VCaP (cell line): ENCODE data around the gene KIF2C.

Source experiments
- H3K27ac ChIP-seq: fragments of 450-650 bp; 2 replicates; pipeline ENCODE4 v1.5.1; 2017
- CTCF ChIP-seq: fragments of 450-650 bp; conservative IDR thresholded peaks from 2 replicates; pipeline ENCODE4 v1.5.1; 2017; ENCODE audit warnings: mild to moderate bottlenecking, moderate library complexity

KIF2C gene

DNA sequence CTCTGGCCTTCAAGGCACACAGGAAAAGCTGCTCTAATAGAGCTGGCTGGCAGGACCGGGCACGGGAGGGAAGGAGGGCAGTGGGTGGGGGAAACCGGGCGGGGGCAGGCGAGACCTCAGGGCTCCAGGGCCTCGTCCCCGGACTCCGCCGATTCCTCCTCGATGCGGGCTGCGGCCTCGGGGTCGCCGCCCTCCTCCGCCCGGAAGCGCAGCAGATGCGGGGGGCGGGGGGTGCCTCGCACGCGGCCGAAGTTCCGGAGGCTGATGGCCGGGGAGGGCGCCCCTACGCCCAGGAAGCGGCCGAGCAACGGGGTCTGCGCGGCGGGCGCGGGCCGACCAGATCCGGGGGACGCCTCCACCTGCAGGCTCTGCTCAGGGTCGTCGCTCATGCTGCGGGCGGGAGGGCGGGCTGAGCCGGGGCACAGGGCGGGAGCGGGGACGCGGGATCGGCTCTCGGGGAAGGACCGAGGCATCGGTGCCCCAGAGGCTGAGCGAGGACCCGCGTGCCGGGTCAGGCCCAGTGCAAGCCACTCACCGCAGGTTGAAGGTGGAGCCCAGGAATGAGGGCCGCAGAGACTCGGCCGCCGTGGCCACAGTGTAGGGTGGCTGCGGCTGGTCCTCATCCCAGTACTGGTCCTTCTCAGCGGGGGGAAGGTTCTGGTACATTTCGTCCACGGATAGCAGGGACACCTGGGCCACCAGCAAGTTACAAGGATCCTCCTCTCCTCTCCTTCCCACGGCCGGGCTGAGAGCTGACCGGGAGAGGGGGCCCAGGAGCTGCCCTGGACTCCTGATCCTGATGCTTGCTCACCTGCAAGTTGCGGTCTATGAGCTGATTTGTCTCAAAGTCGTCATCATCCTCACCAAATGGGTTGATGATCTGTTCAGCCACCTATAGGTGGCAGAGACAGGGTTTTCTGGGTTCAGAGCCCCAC is 44.7 kb downstream of the KIF2C start:
- TF ChIP-seq CTCF = no peak
- H3K27ac ChIP-seq = no peak overlapping the region

- no peak overlapping the region for H3K27ac ChIP-seq
- TF ChIP-seq CTCF = no peak
These were observed 45.4 kb downstream of the KIF2C start for GRCh38 chr1:44785029-44785380.

DNA sequence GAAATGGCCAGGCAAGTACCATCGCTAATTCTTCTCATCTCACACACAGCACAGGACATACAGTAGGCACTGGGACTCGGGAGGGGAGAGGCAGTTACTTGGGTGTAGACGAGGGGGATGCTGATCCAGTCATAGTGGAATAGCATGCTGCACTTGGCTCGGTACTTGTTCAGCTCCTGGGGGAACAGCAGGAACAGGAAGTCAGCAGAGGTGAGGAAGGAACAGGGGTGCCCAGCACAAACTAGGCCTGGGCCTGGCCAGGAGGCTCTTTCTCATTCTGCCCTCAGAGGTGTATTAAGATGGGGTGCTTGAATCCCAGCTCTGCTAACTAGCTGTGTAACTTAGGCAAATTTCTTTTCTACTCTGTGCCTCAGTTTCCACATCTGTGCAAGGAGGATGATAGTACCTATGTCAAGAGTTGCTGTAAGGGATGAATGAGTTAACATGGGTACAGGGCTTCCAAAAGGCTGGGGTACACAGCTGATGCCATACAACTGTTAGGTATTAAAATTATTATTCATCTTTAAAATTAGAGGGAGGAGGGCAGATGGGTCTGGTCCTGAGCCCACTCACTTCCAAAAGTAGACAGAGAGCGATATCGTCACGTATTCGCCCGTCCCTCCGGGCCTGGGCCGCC is 46.0 kb downstream of the KIF2C start:
- TF ChIP-seq CTCF = no peak
- no peak overlapping the region for H3K27ac ChIP-seq

- peak; percentile 38 for TF ChIP-seq CTCF
- no peak overlapping the region for H3K27ac ChIP-seq
These were observed 46.7 kb downstream of the KIF2C start for GRCh38 chr1:44786138-44786840.

DNA sequence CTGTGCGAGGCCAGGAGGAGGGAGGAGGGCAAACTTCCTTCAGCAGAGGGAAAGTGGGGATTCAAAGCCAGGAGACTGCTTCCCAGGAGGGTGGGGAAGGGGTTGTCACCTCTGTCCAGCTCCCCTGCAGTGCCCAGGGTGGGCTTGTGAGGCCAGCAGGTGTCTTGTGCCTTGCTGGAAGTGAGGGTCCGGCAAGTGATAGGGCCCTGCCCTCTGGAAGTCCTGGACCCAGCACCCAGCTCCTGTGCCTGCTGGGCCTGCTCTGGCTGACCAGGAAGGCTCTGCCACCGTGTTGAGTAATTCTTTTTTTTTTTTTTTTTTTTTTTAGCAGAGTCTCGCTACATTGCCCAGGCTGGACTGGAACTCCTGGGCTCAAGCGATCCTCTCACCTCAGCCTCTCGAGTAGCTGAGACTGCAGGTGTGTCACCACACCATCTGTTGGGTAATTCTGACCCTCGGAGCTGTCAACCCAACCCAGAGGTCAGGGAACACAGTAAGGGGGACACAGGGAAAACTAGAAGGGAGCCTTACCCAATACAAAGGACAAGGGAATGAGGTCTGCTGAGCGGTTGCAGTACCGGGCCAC is 47.3 kb downstream of the KIF2C start:
- H3K27ac ChIP-seq = no peak overlapping the region
- no peak for TF ChIP-seq CTCF

- no peak overlapping the region for H3K27ac ChIP-seq
- TF ChIP-seq CTCF = no peak
These were observed 47.9 kb downstream of the KIF2C start for GRCh38 chr1:44787506-44787905.
